Panc1 (cell line): ENCODE results near the gene HEXD. TPM values are rescaled to one million over a fixed set of nuclear protein-coding genes. Genes with fewer than 3 reads are reported as not detected.
A peak's percentile ranks its signal among the peaks of the same experiment; 100 is the strongest.

ENCODE experiments used
- ATAC-seq: fragments of 200-7000 bp; cut with Tn5 transposase; 2 replicates; pipeline ENCODE4 v1.9.1; 2020; ENCODE audit warnings: mild to moderate bottlenecking, moderate library complexity
- BruUV-seq: library from RNA; stranded (reverse); fragments of 400-500 nt; replicated peaks from 2 replicates; lab custom pipeline; 2021; lab: Mats Ljungman, UMichigan
- CTCF ChIA-PET: fragments of 300-600 bp; sonication (Branson Sonifier 250); formaldehyde crosslinking; loops from one replicate; lab custom pipeline; 2022; ENCODE audit warnings: antibody characterized with exemption; lab: Charles Lee
- POLR2A ChIA-PET: fragments of 300-600 bp; sonication (Branson Sonifier 250); formaldehyde crosslinking; loops from one replicate; lab custom pipeline; 2022; ENCODE audit warnings: antibody characterized with exemption; lab: Charles Lee
- DNase-seq: peaks from one replicate; pipeline ENCODE4 v3.0.0-alpha.2; 2010; ENCODE audit warnings: low read depth, low spot score
- H3K27ac ChIP-seq: 2 replicates; pipeline ENCODE4 v1.5.1; 2011; ENCODE audit warnings: mild to moderate bottlenecking, low read length, inconsistent platforms
- H3K27me3 ChIP-seq: fragments of 200-500 bp; sonication (Bioruptor generic); 2 replicates; pipeline ENCODE4 v1.6.0; 2014; ENCODE audit warnings: low read length, inconsistent platforms; ENCODE audit not compliant: control insufficient read depth, insufficient read depth
- H3K36me3 ChIP-seq: fragments of 200-500 bp; sonication (Bioruptor generic); 2 replicates; pipeline ENCODE4 v1.5.1; 2014; ENCODE audit warnings: inconsistent platforms, mild to moderate bottlenecking, low read length, moderate library complexity; ENCODE audit not compliant: control insufficient read depth, insufficient read depth
- H3K4me1 ChIP-seq: 2 replicates; pipeline ENCODE4 v1.5.1; 2011; ENCODE audit warnings: inconsistent platforms, mild to moderate bottlenecking, low read length, moderate library complexity; ENCODE audit not compliant: control insufficient read depth, insufficient read depth
- H3K4me3 ChIP-seq, 2 experiments: 2 replicates each; pipeline ENCODE4 v1.5.1; 2011 to 2012; ENCODE audit warnings: low read depth in 2 of 2, low read length in 2 of 2, mild to moderate bottlenecking in 2 of 2, inconsistent platforms in 1 of 2, moderate library complexity in 1 of 2
- H3K9me3 ChIP-seq: fragments of 200-500 bp; sonication (Bioruptor generic); 2 replicates; pipeline ENCODE4 v1.5.1; 2014; ENCODE audit warnings: low read depth, mild to moderate bottlenecking, inconsistent platforms, low read length, moderate library complexity; ENCODE audit not compliant: control insufficient read depth, insufficient read depth
- POLR2AphosphoS5 ChIP-seq: IDR thresholded peaks from 2 replicates; pipeline ENCODE4 v1.6.1; 2012; ENCODE audit warnings: mild to moderate bottlenecking, low read depth, low read length, moderate library complexity
- REST ChIP-seq, 2 experiments: IDR thresholded peaks; 2 replicates each; pipeline ENCODE4 v1.6.1; 2011 to 2012; ENCODE audit warnings: low read depth in 2 of 2, control low read depth in 1 of 2, low read length in 1 of 2, mild to moderate bottlenecking in 1 of 2, moderate library complexity in 1 of 2; ENCODE audit not compliant: insufficient read depth in 1 of 2
- SIN3A ChIP-seq: IDR thresholded peaks from 2 replicates; pipeline ENCODE4 v1.6.1; 2012; ENCODE audit warnings: low read depth, mild to moderate bottlenecking, low read length, moderate library complexity, borderline replicate concordance; ENCODE audit not compliant: insufficient read depth
- TCF7L2 ChIP-seq: IDR thresholded peaks from 2 replicates; pipeline ENCODE4 v1.6.1; 2011; ENCODE audit warnings: mild to moderate bottlenecking, low read depth, low read length, inconsistent platforms
- in situ Hi-C: cut with HindIII; loops from 2 replicates; pipeline ENCODE4 v1.10.0; 2016; ENCODE audit warnings: low sequenced_read_pairs, low pct_unique_long_range_greater_than_20kb
- intact Hi-C: fragments of 100-400 bp; cut with micrococcal nuclease; formaldehyde crosslinking; loops from one replicate; pipeline ENCODE4 v1.10.0; 2022; ENCODE audit not compliant: unreplicated experiment
- total RNA-seq: library from RNA; stranded (reverse); gene quantifications from one replicate; pipeline ENCODE4 v1.2.1, GENCODE V29; 2021; ENCODE audit not compliant: unreplicated experiment
- TF ChIP-seq, protein P1 (sequence below): fragments of 450-650 bp; IDR thresholded peaks from 2 replicates; pipeline ENCODE4 v1.5.1; 2017; ENCODE audit warnings: mild to moderate bottlenecking

The HEXD gene
- total RNA-seq, 1 experiment from 2014 or later = 25.6 TPM

- TF ChIP-seq SIN3A (no peak), TCF7L2 (no peak), POLR2AphosphoS5 (no peak), REST (IDR thresholded peaks at IDR 0.05; ENCODE audit: insufficient read depth in 1 of 2, low read depth in 2 of 2, low read length in 1 of 2) (peak; percentile 85 to 94)
- TF ChIP-seq, protein P1, sequence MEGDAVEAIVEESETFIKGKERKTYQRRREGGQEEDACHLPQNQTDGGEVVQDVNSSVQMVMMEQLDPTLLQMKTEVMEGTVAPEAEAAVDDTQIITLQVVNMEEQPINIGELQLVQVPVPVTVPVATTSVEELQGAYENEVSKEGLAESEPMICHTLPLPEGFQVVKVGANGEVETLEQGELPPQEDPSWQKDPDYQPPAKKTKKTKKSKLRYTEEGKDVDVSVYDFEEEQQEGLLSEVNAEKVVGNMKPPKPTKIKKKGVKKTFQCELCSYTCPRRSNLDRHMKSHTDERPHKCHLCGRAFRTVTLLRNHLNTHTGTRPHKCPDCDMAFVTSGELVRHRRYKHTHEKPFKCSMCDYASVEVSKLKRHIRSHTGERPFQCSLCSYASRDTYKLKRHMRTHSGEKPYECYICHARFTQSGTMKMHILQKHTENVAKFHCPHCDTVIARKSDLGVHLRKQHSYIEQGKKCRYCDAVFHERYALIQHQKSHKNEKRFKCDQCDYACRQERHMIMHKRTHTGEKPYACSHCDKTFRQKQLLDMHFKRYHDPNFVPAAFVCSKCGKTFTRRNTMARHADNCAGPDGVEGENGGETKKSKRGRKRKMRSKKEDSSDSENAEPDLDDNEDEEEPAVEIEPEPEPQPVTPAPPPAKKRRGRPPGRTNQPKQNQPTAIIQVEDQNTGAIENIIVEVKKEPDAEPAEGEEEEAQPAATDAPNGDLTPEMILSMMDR = no peak
- intact Hi-C loops (no loop called here), in situ Hi-C loops (no loop called here)
- H3K4me1 ChIP-seq = peaks cover 44% of the 10 kb centered on the region
- DNase-seq = no peak
- H3K9me3 ChIP-seq = no peaks in the 10 kb centered on the region
- BruUV-seq = no TSS peak
- CTCF ChIA-PET = no interaction called here
- ATAC-seq = no peak
- no peak overlapping the region for H3K4me3 ChIP-seq
- POLR2A ChIA-PET = no interaction called here
- H3K27ac ChIP-seq = no peak overlapping the region
- no peaks in the 10 kb centered on the region for H3K27me3 ChIP-seq
- no peaks in the 10 kb centered on the region for H3K36me3 ChIP-seq
Measured at GRCh38 chr17:82388223-82388921, 29.8 kb upstream of the HEXD start.

DNA sequence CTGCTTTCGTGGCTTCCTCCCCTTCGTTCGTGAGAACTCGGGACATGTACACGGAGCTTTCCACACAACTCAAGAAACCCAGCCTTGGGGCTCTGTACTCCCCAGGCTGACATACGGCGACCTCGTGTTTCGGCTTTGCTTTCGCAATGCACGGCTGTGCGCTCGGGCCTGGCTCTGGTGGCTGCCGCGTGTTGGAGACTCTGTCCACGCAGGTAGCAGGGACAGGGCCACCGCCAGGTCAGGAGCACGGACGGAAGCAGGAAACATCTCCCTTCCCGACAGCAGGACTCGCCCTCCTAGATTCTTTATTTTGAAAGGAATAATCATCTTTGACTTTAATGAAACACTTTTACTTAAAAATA, 29.2 kb upstream of the HEXD start:
- no peaks in the 10 kb centered on the region for H3K36me3 ChIP-seq
- H3K4me1 ChIP-seq = peaks cover 38% of the 10 kb centered on the region
- no peak for TF ChIP-seq POLR2AphosphoS5
- no peak for TF ChIP-seq REST (IDR thresholded peaks at IDR 0.05; ENCODE audit: insufficient read depth in 1 of 2, low read depth in 2 of 2, low read length in 1 of 2)
- TF ChIP-seq SIN3A = no peak
- TF ChIP-seq TCF7L2 = no peak
- TF ChIP-seq, protein P1 = no peak
- DNase-seq (no peak), ATAC-seq (no peak)
- CTCF ChIA-PET = no interaction called here
- POLR2A ChIA-PET = no interaction called here
- no peak overlapping the region for H3K27ac ChIP-seq
- no TSS peak for BruUV-seq
- no peaks in the 10 kb centered on the region for H3K9me3 ChIP-seq
- in situ Hi-C loops (no loop called here), intact Hi-C loops (no loop called here)
- no peak overlapping the region for H3K4me3 ChIP-seq
- H3K27me3 ChIP-seq = no peaks in the 10 kb centered on the region
